Astrocyte of the cerebellum (primary cell): ENCODE measurements around the gene NLRC5.
"Not testable (repeated sequence)": the region's sequence is repeated elsewhere in the genome, so short reads cannot be mapped to it uniquely, and the experiment has no call there.

Experiments
- DNase-seq: peaks from one replicate; pipeline ENCODE4 v3.0.0-alpha.2; 2011; ENCODE audit warnings: low read depth
- H3K4me3 ChIP-seq: 2 replicates; pipeline ENCODE4 v1.5.1; 2011; ENCODE audit warnings: mild to moderate bottlenecking, low read depth, low read length, moderate library complexity
- CTCF ChIP-seq: IDR thresholded peaks from 2 replicates; pipeline ENCODE4 v1.5.1; 2012; ENCODE audit warnings: low read length, low read depth, moderate library complexity, mild to moderate bottlenecking; ENCODE audit errors: missing control alignments
- in situ Hi-C: cut with HindIII; loops from 2 replicates; pipeline ENCODE4 v1.10.0; 2017; ENCODE audit warnings: low sequenced_read_pairs

Gene NLRC5

GRCh38 chr16:57004387-57005250, 15.3 kb downstream of the NLRC5 start:
- no peak for TF ChIP-seq CTCF
- in situ Hi-C loops = no loop called here
- no peak for DNase-seq
- no peak overlapping the region for H3K4me3 ChIP-seq

- in situ Hi-C loops, H3K4me3 ChIP-seq, DNase-seq: not testable (repeated sequence)
Measured at GRCh38 chr16:57005597-57005996, 16.2 kb downstream of the NLRC5 start.

- in situ Hi-C loops = no loop called here
- H3K4me3 ChIP-seq = no peak overlapping the region
- no peak for TF ChIP-seq CTCF
- DNase-seq = no peak
Measured at GRCh38 chr16:57007050-57007449, 17.7 kb downstream of the NLRC5 start.

DNA sequence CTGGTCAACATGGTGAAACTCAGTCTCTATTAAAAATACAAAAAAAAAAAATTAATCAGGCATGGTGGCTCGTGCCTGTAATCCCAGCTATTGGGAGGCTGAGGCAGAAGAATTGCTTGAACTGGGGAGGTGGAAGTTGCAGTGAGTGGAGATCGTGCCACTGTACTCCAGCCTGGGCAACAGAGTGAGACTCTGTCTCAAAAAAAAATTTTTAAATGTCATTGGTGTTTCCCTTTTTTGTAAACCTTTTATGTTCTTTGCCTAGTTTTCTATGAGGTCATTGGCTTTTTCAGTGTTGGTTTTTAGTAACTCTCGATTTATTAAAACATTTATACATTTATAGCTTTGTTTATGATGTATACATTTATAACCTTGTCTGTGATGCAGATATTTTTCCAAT, 18.2 kb downstream of the NLRC5 start:
- H3K4me3 ChIP-seq = no peak overlapping the region
- DNase-seq = no peak
- no peak for TF ChIP-seq CTCF
- in situ Hi-C loops = no loop called here

DNA sequence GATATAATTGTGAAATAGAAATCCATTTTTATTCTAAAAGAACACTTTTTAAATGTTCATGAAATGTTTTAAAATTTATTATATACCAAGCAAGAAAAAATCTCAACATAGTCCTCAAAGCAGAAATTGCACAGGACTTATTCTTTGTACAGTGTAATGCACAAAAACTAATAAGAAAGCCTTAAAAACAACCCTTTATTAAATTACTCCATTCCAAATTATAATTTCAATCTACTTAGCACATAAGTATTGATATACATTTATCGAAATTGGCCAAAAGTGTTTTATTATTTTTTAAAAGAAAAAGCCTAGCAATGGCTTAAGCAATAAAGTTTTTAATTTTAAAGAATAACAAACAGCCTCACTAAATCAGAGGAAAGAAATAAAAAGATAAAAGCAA, 19.1 kb downstream of the NLRC5 start:
- no peak overlapping the region for H3K4me3 ChIP-seq
- no peak for TF ChIP-seq CTCF
- DNase-seq = no peak
- in situ Hi-C loops = no loop called here

DNA sequence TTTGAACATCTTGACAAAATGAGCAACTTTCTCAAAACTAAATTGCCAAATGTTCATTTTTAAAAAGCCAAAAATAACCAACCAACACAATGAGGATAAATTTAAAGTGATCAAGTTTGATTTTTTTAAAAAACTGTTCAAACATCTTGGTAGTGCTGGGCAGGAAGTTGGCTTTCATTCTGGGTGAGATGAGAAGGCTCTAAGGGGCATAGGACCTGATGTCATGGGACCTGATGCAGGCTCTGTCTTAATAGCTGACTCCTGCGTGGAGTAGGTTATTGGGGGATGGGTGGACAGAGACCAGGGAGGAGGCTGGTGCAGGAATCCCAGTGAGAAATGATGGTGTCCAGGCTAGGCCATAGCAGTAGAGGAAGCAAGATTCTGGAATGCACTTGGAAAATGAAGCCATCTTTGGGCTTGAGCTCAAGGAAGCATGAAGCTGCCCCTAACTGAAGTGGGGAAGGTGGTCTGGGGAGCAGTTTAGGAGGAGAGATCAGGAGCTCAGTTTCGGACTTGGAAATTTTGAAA, 20.4 kb downstream of the NLRC5 start:
- no peak for DNase-seq
- in situ Hi-C loops = no loop called here
- no peak overlapping the region for H3K4me3 ChIP-seq
- no peak for TF ChIP-seq CTCF

DNA sequence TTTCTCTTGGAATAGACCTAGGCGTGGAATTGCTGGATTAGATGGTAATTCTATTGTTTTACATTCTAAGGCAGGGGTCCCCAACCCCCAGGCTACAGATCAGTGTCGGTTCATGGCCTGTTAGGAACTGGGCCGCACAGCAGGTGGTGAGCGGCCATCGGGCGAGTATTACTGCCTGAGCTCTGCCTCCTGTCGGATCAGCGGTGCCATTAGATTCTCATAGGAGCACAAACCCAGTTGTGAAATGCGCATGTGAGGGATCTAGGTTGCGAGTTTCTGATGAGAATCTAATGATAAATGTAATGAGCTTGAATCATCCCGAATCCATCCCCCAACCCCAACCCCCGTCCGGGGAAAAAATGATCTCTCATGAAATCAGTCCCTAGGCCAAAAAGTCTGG, 23.0 kb downstream of the NLRC5 start:
- TF ChIP-seq CTCF = no peak
- H3K4me3 ChIP-seq = no peak overlapping the region
- DNase-seq = no peak
- in situ Hi-C loops = no loop called here
